Stimulated activated CD8-positive, alpha-beta memory T cell treated with anti-CD3 and anti-CD28 coated beads, Interleukin-15, amount 100 ng/mL, for 48 hours (primary cell): ENCODE results near the gene LMBRD2.

Source experiments
- DNase-seq, 2 donors: peaks; one replicate each; pipeline ENCODE4 v3.0.0-alpha.2; 2020; ENCODE audit warnings: low read depth in 2 of 2

LMBRD2 gene

GRCh38 chr5:36108758-36109460 lies 42.8 kb downstream of the LMBRD2 start:
- DNase-seq = no peak

- DNase-seq = no peak
These were observed 45.9 kb downstream of the LMBRD2 start for GRCh38 chr5:36105819-36106218.

- DNase-seq = no peak
These were observed 51.9 kb downstream of the LMBRD2 start for GRCh38 chr5:36099748-36100147.

- DNase-seq = no peak
These were observed 55.2 kb downstream of the LMBRD2 start for GRCh38 chr5:36096486-36096885.

- DNase-seq = no peak
These were observed 61.7 kb downstream of the LMBRD2 start for GRCh38 chr5:36089989-36090388.

GRCh38 chr5:36079200-36079781 lies 72.4 kb downstream of the LMBRD2 start:
- DNase-seq = no peak

GRCh38 chr5:36078430-36078829 lies 73.3 kb downstream of the LMBRD2 start:
- DNase-seq = no peak

GRCh38 chr5:36073595-36074216 lies 78.0 kb downstream of the LMBRD2 start:
- DNase-seq = no peak

- DNase-seq = no peak
These were observed 80.8 kb downstream of the LMBRD2 start for GRCh38 chr5:36070687-36071571.

GRCh38 chr5:36068751-36069281 lies 82.9 kb downstream of the LMBRD2 start:
- no peak for DNase-seq

GRCh38 chr5:36066540-36067210 lies 85.0 kb downstream of the LMBRD2 start, which contains the start of gene UGT3A2:
Gene UGT3A2 (minus strand): TSS chr5:36066882. CDS start chr5:36066789, 93 bp downstream.
- DNase-seq = no peak

GRCh38 chr5:36066001-36066539 lies 85.6 kb downstream of the LMBRD2 start:
- no peak for DNase-seq

GRCh38 chr5:36060420-36060887 lies 91.2 kb downstream of the LMBRD2 start:
- no peak for DNase-seq

GRCh38 chr5:36059571-36060419 lies 91.9 kb downstream of the LMBRD2 start:
- no peak for DNase-seq

- no peak for DNase-seq
These were observed 92.9 kb downstream of the LMBRD2 start for GRCh38 chr5:36058776-36059175.

GRCh38 chr5:36057386-36057785 lies 94.3 kb downstream of the LMBRD2 start:
- DNase-seq = no peak

GRCh38 chr5:36056422-36056821 lies 95.3 kb downstream of the LMBRD2 start:
- no peak for DNase-seq

- no peak for DNase-seq
These were observed 95.7 kb downstream of the LMBRD2 start for GRCh38 chr5:36055984-36056383.

GRCh38 chr5:36054647-36055046 lies 97.0 kb downstream of the LMBRD2 start:
- no peak for DNase-seq

GRCh38 chr5:36052538-36052937 lies 99.1 kb downstream of the LMBRD2 start:
- DNase-seq = no peak
